Islet precursor cell (in vitro differentiated cells): ENCODE data around the gene ITGB1BP1.

Source experiments
- DNase-seq: peaks from one replicate; pipeline ENCODE4 v3.0.0-alpha.2; 2018

The ITGB1BP1 gene

DNA sequence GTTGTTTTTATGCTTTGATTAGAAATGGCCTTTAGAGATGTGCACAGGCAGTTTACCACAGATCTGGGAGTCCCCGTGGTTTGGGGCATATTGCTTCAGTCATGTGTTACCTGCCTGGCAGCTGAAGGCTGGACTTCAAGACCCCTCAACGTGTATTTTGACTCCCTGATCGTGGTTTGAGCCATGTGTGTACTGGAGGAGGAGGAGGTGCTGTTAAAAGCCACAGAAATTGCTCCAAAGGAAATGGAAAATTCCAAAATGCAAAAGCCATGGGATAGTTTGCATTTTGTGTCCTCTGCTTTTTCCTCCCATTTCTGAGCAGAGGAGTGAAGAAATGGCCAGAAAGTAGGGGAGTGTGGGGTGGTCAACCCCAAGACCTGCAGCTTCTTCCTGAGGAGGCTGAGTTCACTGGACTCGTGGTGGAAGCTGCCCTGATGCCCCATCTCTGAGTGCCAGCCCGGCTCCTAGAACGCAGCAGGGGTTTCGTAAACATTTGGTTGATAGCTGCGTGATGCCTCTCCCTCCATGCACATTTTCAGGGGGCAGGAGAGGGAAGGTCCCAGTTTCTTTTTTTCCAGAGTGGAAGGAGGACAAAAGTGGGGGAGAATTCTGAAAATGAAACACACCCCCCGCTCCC, 45.7 kb downstream of the ITGB1BP1 start:
- no peak for DNase-seq

DNA sequence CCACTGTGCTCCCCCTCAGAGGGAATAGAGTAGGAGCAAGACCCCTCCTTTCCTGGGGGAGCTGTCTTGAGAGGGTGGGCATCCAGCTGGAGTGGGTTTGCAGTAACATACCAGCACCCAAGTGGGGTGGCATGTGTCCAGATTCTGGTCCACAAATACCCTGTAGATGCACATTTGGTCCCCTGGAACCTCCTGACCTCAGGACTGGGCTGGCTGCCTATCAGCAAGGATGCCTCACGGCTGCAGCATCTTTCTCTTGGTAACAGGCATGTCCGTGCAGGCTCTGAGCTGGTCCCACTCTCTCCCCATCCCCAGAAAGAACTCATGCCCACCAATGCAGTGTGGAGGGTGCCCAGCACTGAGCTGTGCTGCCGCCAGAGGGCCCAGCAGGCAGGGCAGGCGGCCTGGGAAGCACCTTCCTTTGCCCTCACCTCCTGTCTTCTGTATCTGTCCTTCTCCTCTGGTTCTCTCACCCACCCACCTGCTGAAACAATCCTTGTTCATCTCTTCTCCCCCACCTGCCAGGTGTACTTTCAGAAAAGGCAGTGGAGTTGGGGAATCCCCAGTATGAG, 47.4 kb downstream of the ITGB1BP1 start:
- no peak for DNase-seq

DNA sequence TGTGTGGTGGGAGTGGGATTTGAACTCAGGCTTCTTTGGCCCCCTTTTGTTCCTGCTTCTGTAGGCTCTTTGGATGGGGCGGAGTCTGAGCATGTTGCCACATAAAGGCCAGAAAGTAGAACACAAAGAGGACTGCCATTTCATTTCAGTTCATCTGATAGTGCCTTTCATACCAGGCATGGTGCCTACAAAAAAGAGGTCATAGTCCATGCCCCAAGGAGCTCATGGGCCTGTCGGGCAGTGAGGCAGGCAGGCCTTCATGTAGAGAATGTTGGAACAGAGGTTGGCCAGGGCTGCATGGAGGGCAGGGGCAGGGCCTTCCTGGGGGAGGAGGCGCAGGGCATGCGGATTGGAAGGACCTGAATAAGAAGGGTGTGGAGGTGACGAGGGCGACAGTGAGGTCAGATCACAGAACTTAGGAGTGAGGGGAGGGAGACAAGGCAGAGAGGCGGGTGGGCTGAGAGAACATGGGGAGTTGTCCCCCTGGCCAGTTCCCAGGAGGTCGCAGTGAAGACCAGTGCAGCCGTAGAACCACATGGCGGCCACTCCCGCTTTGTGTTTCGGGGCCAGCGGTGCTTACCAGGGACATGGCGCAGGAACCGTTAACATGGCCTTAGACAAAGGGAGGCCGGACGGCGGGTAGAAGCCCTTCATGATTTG, 49.1 kb downstream of the ITGB1BP1 start:
- DNase-seq: no peak

DNA sequence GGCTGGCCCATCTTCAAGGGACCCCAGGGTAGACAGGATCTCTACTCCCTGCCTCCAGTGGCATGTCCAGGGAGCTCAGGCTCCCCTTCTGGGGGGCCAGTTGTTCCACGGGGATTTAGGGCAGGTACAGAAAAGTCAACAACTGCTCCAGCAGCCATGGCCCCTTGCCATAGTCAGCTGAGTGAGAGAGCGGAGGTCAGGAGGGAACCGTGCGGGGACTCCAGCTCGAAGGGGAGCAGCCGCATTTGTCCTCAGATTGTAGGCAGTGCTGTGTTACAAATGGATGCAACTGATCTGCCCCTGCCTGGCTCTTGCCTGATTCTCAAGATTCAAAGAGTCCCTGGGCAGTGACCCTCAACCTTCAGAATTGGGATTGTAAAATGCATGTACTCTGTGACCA, 49.9 kb downstream of the ITGB1BP1 start:
- DNase-seq: no peak

DNA sequence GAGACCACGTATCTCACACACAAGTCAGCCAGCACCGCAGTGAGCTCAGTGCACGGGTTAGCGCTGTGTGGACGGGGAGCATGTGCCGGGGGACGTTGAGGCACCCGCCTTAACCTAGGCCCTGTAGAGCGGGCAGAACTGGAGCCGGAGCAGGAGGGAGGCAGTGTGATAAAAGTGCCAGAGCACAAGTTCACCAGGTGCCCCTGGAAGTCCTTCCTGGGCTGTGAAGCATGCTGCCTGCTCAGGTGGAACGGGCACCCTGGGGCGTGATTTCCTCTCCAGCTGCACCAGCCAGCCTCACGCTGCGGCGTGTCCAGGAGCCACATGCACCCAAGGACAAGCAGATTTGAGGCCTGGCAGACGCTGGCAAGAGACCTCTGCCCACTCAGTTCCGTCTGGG, 50.3 kb downstream of the ITGB1BP1 start:
- no peak for DNase-seq

DNA sequence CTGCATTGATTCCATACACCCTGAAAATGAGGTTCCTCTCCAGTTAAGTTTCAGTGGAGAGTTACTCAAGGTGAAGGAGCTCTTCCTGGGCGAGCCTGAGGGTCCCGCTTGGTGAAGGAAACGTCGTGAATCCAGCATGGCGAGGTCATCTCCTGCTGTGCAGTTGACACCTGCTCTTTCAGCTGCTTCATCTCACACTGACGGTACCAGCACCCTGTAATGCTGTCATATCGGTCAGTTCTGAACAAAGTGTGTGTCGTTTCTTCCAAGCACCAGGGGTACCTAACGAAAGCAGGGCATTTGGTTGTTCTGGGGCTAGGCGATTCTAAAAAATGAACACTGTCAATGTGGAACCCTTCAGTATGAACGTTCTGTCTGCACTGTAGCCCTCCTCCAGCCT, 52.6 kb downstream of the ITGB1BP1 start:
- DNase-seq: no peak

DNA sequence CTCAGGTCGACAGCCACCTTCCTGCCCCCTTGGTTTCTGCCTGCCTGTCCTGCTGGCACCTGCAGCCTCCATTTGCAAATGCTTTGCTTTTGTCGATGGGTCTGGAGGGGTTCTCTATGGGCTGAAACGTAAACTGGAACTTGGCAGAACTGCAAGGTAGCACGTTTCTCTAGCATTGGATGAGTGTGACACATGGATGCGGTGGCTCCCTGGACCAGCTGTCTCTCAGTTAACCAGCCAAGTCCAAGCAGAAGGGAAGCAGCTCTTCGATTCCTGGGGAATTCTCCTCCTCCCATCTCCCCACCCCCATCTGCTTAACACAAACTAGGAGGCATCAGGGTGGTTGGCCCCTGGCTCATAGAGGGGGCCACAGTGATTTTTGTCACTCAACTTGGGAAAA, 57.3 kb downstream of the ITGB1BP1 start:
- DNase-seq: no peak

DNA sequence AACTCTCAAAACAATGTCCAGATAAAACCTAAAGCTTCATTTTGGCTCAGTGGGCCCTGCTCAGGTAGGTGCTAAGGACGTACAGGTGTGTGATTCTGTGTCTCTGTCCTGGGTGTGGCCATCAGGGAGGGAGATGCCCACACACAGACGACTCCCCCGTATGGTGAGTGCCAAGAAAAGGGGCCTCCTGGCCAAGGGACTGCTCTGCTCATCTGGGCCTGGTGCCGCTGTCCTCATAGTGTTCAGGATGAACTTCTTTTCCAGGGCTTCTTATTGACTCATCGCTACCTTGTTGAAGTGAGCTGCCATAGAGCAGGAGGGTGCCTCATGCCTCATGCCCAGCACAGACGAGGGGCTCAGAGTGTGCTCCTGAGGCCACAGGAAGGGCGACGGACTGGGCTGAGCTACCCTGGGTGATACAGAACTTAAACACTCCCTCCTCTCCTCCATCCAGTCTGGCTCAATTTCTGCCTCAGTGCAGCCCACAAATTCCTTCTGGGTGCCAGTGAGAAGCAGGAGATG, 57.8 kb downstream of the ITGB1BP1 start:
- no peak for DNase-seq

DNA sequence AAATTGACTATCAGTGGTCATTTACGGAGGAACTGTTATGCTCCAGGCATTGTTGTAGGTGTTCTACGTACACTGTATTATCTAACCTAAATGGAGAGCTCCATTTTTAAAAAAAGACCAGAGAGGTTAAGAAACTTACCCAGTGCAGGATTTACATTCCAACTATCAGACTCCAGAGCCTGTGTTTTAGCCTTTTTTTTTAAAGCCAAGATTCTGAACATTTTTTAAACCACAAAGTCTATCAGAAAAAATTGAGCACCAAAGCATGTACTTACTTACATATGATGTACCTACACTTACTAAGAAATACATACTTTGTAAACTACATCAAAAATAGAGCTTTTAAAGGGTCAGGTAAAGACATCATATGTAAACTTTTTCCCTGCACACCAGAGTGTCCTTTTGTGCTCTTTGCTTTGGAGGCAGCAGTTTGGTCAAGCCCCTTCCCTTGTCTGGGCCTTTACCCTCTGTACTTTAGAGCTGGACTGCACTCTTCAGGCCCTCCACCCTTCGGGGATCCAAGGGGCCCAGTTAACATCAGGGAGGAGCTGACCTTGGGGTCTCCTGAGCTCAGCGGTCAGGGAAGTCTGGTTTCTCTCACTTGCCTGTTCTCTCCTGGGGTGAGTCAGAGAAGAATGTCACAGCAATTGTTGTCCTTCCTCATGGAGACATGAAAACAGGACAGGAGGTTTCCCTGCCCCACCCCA, 58.4 kb downstream of the ITGB1BP1 start:
- peak; percentile 71 for DNase-seq

DNA sequence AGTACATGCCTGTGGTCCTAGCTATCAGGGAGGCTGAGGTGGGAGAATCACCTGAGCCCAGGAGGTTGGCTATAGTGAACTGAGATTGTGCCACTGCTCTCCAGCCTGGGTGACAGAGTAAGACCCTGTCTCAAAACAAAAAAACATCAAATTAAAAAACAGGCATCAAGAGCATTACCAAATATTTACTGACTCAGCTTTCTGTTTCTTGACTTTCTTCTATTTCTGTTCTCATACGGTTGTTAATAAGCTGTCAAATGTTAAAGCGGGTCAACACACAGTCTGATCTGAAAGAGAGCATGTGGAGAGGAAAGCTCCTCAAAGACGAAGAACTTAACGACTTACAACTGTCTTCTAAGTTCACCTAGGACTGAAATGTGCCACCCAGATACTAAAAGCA, 59.0 kb downstream of the ITGB1BP1 start:
- DNase-seq: no peak

DNA sequence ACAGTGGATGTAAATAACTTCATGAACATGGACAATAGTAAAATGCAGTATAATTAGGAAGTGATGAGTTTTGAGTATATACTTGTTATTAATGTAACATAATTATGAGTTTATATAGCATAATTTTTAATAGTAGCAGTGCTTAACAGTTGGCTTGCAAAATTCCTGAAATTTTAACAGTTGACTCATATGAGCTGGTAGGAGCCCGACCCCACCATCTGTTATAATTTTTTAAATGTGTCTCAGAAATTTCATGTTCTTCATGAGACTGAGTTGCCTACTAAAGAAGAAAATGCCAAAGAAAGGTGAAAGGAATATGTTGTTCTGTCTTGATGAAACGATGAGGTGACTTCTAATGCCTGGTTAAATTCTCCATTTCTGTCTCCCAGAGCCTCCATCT, 62.6 kb downstream of the ITGB1BP1 start:
- DNase-seq: no peak

DNA sequence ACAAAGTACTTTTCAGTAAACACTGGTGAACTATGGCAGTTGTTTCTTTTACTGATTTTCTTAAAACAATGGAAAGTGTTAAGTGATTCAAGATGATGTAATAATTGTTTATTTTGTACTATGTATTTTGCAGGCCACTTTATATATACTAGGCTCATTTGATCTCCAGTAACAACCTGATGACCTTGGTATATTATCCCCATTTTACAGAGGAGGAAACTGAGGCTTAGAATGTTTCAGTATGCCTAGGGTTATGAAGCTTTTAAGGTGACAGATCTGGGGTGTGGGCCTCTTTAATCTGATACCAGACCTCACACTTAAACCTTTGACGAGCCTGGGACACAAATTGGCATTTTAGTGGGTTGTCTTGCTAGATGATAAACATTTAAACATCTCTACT, 63.2 kb downstream of the ITGB1BP1 start:
- DNase-seq: no peak

DNA sequence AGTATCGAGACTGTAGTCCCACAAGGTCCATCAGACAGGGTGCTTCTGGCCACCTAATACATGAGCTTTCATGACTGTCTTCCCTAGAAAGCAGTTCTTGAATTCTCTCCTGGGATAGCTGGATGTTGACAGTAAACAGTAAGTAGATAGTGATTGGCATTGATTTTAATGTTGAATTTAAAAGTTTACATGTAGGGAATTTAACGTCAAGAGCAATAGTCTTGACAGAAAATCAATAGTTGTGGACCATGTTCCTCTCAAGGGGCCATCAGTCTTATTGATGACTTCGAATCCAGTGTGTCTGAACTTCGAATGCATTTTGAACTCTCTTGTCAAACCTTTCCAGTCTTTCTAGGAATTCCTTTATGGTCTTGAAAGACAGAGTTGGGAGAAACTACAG, 63.9 kb downstream of the ITGB1BP1 start:
- DNase-seq: no peak

DNA sequence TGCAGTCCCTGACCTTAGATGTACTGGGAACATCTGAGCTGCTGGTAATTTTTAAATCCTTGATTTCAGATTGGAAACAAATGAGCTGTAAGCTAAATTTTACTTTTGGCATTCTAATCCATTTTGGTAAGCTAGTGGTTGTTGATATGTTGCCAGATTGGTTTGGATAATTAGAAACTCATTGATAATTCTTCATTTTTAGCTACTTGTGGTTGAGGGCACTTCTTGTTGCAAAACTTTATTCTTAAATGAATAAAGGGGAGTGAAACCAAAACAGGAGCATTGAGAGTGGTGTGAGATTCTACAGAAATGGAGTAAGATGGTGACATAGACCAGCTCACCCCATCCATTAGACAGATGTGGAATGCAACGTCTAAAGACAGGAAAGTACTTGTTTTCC, 64.5 kb downstream of the ITGB1BP1 start:
- no peak for DNase-seq

DNA sequence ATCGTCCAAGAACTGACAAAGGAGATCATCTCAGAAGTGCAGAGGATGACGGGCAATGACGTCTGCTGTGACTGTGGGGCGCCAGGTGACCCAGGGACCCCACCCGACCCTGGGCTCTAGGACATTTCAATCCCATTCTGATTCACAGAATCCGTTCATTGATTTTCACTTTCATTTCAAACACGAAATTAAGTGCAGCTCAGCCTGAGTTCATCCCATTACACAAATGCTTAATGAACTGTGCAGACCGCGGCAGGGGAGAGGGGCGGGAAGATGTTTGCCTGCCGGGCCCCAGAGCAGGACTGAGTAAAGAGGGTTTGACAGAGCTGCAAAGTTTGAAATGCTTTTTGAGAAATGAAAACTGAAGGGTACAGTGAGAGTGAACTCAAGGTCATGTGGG, 67.1 kb downstream of the ITGB1BP1 start:
- no peak for DNase-seq

DNA sequence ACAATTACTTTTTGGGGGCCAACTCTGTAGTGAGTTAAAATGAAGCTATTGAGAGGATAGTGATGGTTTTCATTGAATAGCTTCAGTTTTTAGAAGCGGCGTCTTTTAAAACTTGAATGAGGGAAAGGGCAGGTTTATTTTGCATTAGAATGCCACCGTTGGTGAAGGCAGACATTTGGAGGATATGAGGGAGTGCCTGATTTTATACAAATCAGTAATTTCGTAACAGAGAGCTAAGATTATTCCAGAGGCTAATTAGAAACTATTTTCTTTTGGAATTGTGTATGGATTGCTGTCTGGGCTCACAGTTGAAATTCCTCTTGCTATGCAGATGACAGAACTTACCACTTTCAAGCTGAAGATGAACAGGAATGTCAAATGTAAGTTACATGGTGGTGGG, 67.6 kb downstream of the ITGB1BP1 start:
- DNase-seq: no peak

DNA sequence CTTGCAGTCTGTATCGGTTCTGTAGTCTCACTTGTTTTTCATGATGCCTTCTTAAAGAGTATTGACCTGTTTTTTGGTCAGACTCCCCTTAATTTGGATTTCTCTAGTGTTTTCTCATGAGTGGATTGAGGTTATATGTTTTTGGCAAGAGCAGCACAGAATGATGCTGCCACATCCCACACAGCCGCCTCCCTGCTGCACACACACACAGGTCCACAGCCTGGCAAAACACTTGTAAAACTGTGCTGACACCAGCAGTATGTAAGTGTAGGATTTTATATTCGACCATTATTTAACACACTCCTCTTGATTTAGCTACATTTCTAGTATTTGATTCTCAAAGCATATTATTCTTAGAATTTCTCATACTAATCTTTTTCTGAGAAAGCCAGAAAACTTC, 68.1 kb downstream of the ITGB1BP1 start:
- DNase-seq: no peak

DNA sequence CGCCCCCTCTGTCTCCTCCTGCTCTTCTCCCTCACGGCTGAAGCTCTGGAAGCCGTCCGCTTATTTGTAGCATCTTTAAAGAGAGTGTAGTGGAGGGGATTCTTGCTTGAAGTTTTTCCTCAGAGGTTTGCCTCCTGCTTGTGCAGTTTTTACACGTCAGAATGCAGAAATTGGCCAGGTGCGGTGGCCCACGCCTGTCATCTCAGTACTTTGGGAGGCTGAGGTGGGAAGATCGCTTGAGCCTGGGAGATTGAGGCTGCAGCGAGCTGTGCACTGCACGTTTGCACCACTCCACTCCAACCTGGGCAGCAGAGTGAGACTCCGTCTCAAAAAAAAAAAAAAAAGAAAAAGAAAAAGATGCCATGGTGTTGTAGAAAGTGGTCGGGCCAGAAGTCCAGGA, 69.0 kb downstream of the ITGB1BP1 start:
- no peak for DNase-seq
